NCI-H226 (cell line): ENCODE data around the gene FSHR.

Experiments
- DNase-seq: peaks from one replicate; pipeline ENCODE4 v3.0.0-alpha.2; 2015

FSHR gene

DNA sequence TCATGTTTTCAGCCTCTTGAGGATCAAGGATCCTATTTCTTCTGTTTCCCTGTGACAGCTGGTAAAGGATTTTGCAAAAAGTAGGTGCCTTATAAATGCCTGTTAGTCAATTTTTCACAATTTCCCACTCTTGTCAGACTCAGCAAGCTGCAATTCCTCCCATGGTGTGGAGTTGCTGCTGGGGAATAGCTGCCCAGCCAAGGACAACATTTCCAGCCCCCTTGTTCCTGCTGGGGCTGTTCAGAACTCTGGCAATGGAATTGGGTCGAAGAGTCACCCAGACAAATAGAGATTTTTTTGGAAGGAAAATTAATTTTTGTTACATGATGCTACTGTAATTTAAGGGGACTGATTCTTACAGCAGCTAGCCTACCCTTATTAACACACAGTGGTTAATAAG is 43.7 kb downstream of the FSHR start:
- DNase-seq: no peak

GRCh38 chr2:49108851-49109250 is 45.5 kb downstream of the FSHR start:
- no peak for DNase-seq

DNA sequence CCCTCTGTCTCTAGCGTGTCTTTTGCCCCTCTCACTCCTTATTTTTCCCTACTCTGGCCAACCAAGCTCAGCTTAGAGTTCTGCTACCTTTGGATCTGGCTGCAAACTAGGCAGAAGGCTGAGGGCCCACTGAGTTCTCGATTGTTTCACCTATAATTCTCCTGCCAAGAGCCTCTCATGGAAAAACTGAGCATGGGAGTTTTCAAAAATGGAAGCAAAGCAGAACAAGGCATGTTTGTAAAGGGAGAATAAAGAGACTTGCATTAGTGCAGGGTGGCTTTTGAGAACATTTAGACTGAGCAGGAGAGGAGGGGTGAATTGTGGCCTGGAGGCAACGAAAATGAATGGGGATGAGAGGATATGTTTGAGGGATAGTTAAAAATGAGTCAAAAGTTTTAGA is 45.9 kb downstream of the FSHR start:
- DNase-seq: no peak

DNA sequence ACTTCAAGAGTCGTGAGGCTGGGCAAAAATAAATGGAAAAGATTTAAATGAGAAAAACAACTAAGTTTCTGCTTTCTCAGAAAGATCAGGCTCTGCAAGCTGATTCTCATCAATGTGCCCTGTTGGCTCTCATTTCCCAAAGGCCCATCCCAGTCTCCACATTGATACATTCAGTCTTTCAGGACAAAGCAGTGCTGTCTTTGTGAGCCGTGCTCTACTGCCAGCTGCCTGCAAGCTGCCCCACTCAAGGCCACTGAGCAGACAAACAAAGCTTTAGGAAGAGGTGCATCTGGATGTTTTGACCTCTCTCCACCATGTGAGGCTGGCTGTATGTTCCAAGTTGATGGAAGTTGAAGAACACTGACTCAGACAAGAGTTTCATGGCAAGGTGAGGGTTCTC is 48.8 kb downstream of the FSHR start:
- no peak for DNase-seq

GRCh38 chr2:49102146-49102545 is 52.2 kb downstream of the FSHR start:
- no peak for DNase-seq

DNA sequence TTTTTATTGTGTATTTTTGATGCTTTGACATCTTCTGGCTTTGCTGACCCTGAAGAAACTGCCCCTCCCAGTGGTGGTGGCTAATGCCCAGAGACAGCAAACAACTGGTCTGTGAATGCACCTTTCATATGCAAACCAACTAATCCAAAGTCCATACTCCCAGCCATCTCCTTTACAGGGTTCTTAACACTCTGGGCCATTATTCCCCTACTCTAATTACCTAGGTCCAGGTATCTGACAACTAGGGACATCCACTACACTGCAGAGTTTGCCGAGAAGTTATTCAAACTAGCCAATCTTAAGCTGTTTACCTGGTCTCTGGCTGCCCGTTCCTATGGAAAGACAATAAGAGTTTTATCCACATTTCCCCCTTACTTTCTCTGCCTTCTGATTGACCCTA is 73.6 kb downstream of the FSHR start:
- no peak for DNase-seq

GRCh38 chr2:49070716-49071115 is 83.6 kb downstream of the FSHR start:
- DNase-seq: no peak

GRCh38 chr2:49069829-49070228 is 84.5 kb downstream of the FSHR start:
- no peak for DNase-seq

DNA sequence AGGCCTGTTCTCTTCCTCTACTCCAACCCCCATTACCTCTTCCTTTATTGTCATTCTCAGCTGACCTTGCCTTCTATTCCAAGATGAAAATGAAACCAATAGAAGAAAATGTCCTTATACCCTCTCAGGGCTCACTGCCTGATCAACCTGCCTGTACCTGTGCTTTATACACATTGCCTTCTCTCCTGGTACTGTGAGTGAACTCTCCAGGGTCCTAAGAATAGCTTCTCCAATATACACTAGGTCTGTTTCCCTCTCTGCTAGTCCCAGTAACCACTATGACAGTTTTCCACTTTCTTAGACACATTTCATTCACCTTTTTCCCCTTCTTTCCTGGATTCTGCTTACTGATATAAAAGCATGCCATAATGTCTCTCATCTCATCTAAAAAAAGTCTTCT is 85.7 kb downstream of the FSHR start:
- DNase-seq: no peak

DNA sequence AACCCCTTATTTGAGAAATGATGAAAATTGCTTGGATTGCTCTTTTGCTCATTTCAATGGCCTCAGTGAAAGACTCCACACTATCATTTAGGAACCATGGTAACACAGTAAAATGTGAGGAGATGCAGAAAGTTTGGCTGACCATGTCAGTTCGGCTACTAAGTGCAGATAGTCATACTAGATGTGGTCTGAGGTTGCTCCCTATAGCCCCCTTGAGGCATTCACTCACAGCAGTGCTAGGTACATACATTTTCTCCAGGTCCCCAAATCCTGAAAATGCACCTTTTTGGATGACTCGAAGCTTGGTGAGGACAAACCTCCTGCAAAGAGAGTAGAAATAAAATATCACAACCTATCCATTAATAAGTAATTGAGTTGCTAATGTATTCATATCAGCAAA is 86.3 kb downstream of the FSHR start:
- no peak for DNase-seq

- no peak for DNase-seq
These were observed 101.2 kb downstream of the FSHR start for GRCh38 chr2:49053156-49053555.

- DNase-seq: no peak
These were observed 104.0 kb downstream of the FSHR start for GRCh38 chr2:49050265-49050664.

DNA sequence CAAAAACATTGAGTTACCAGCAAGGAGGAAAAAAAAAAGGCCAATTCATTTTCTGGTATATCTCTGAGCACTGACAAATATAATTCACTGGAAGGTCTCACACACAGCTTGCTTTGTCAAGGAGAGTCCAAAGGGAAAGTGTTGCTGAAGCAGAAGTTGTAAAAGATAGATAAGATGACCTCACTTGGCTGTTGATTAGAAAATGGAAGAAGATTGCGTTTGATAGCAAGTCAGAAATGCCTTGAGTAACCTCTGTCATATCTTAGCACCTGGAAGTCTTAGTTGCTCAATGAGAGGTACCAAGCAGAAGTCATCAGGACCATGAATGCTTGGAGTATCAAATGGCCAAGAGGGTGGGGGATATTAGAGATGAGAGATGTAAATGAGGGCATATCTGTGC is 105.2 kb downstream of the FSHR start:
- no peak for DNase-seq

- no peak for DNase-seq
These were observed 109.2 kb downstream of the FSHR start for GRCh38 chr2:49045083-49045482.

- DNase-seq: no peak
These were observed 109.8 kb downstream of the FSHR start for GRCh38 chr2:49044350-49045079.

- DNase-seq: no peak
These were observed 110.8 kb downstream of the FSHR start for GRCh38 chr2:49043405-49043982.

DNA sequence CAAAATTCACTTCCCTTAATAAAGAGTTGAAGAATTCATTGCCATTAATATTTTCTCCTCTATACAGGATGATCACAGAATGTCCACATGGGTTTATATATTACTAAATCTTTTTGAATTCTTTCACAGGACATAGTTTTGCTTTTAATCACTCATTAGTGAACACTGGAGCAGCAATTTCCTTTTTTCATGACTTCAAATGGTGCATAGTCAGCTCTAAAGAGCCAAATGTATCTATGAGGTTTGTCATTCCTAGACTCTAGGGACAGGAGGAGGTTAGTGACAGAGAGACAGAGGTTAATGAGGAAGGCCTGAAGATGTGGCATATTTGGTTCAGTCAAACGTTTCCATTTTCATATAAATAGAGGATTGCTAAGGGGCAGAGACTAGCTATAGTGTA is 111.8 kb downstream of the FSHR start:
- DNase-seq: no peak

GRCh38 chr2:49041061-49041460 is 113.3 kb downstream of the FSHR start:
- no peak for DNase-seq

DNA sequence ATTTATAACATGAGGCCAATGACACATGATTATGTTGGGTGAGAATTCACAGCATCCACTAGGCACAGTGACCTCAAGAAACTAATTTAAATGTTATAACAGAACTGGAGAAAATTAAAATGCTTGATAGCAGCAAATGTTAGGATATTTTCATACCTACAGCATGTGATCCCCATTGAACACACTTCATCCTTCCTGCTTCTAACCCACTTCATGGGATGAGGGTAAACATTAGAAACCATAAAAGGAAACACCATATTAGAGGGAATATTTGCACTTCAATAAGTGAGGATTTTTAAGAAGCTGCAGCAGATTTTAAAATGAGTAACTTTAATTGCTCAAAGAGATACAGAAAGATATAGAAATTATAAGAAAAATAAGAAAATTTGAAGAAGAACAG is 117.1 kb downstream of the FSHR start:
- no peak for DNase-seq

DNA sequence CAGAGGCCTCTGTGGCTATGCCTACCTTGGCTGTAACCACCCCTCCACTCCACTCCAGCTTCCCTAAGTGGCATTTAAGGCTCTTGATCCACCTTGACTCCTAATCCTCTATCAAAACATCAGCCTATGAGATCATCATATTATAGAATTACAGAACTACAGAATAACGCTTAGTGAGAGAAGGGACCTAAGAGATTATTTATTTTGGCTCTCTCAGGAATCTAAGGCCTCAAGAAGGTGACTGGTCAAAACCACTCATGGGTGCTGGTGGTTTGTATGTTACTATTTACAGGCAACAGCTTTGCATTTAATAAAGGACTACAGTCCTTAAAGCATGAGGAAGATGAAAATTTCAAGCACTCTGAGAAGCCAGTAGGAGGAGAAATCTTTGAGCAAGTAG is 118.8 kb downstream of the FSHR start:
- DNase-seq: no peak

- no peak for DNase-seq
These were observed 120.7 kb downstream of the FSHR start for GRCh38 chr2:49033394-49034185.

GRCh38 chr2:49032936-49033335 is 121.4 kb downstream of the FSHR start:
- no peak for DNase-seq

GRCh38 chr2:49032126-49032525 is 122.2 kb downstream of the FSHR start:
- no peak for DNase-seq

GRCh38 chr2:49029406-49029805 is 124.9 kb downstream of the FSHR start:
- no peak for DNase-seq
